Fibroblast of the aortic adventitia (primary cell): ENCODE measurements around the gene PIR. TPM values are rescaled to one million over a fixed set of nuclear protein-coding genes. Genes with fewer than 3 reads are reported as not detected.
A peak's percentile ranks its signal among the peaks of the same experiment; 100 is the strongest.

Source experiments
- DNase-seq: peaks from one replicate; pipeline ENCODE4 v3.0.0-alpha.2; 2010; ENCODE audit warnings: low read depth
- H3K4me3 ChIP-seq: 2 replicates; pipeline ENCODE4 v1.5.1; 2011; ENCODE audit warnings: low read depth, mild to moderate bottlenecking, control low read depth, low read length, moderate library complexity
- CTCF ChIP-seq: IDR thresholded peaks from 2 replicates; pipeline ENCODE4 v1.5.1; 2011; ENCODE audit warnings: mild to moderate bottlenecking, low read length, control low read depth, inconsistent platforms; ENCODE audit not compliant: insufficient read depth
- total RNA-seq: library from RNA; depleted of rRNA; stranded (reverse); fragments of >200 nt; gene quantifications from 2 replicates; pipeline ENCODE4 v1.2.3, GENCODE V29; 2012; ENCODE audit warnings: low replicate concordance

PIR gene
- total RNA-seq, 1 donor = 15.9 TPM

GRCh38 chrX:15350329-15350996 is 142.7 kb downstream of the PIR start:
- DNase-seq = no peak
- no peak overlapping the region for H3K4me3 ChIP-seq
- TF ChIP-seq CTCF = no peak

- peak; percentile 89 for DNase-seq
- peak; percentile 61 for TF ChIP-seq CTCF
- no peak overlapping the region for H3K4me3 ChIP-seq
Measured at GRCh38 chrX:15349046-15349445, 144.1 kb downstream of the PIR start.

- DNase-seq = no peak
- no peak for TF ChIP-seq CTCF
Measured at GRCh38 chrX:15345976-15346375, 147.2 kb downstream of the PIR start.

GRCh38 chrX:15344106-15344505 is 149.0 kb downstream of the PIR start:
- TF ChIP-seq CTCF = no peak
- H3K4me3 ChIP-seq = no peak overlapping the region

More at GRCh38 chrX:15345976-15346375, 147.2 kb downstream of the PIR start:
- no peak overlapping the region for H3K4me3 ChIP-seq

GRCh38 chrX:15343075-15343476 is 150.1 kb downstream of the PIR start:
- H3K4me3 ChIP-seq = no peak overlapping the region
- no peak for TF ChIP-seq CTCF
- peak; percentile 85 for DNase-seq

More at GRCh38 chrX:15344106-15344505, 149.0 kb downstream of the PIR start:
- DNase-seq = no peak

- no peak overlapping the region for H3K4me3 ChIP-seq
- TF ChIP-seq CTCF = no peak
- no peak for DNase-seq
Measured at GRCh38 chrX:15340867-15341266, 152.3 kb downstream of the PIR start.

GRCh38 chrX:15336023-15336413 is 157.1 kb downstream of the PIR start:
- DNase-seq = peak; percentile 70
- peak overlapping the region; percentile 53 for H3K4me3 ChIP-seq
- no peak for TF ChIP-seq CTCF
